OCI-LY7 (cell line): ENCODE results near the gene IFI6. TPM values are rescaled to one million over a fixed set of nuclear protein-coding genes. Genes with fewer than 3 reads are reported as not detected.
"Not testable (repeated sequence)": the region's sequence is repeated elsewhere in the genome, so short reads cannot be mapped to it uniquely, and the experiment has no call there.

Experiments
- BruUV-seq: library from RNA; stranded (reverse); fragments of 400-500 nt; replicated peaks from 2 replicates; lab custom pipeline; 2021; lab: Mats Ljungman, UMichigan
- CTCF ChIA-PET: fragments of 300-600 bp; sonication (Branson Sonifier 250); formaldehyde crosslinking; loops from one replicate; lab custom pipeline; 2022; ENCODE audit warnings: antibody characterized with exemption; ENCODE audit not compliant: unreplicated experiment; lab: Charles Lee
- POLR2A ChIA-PET: fragments of 300-600 bp; sonication (Branson Sonifier 250); formaldehyde crosslinking; loops from one replicate; lab custom pipeline; 2022; ENCODE audit warnings: antibody characterized with exemption; lab: Charles Lee
- DNase-seq: peaks from one replicate; pipeline ENCODE4 v3.0.0-alpha.2; 2015; ENCODE audit warnings: low spot score
- H2AFZ ChIP-seq: fragments of 200-600 bp; sonication (generic), shearing (Covaris generic); 2 replicates; pipeline ENCODE4 v1.6.1; 2014; ENCODE audit warnings: mild to moderate bottlenecking, antibody characterized with exemption, low read length, moderate library complexity
- H3K27ac ChIP-seq: fragments of 200-600 bp; sonication (generic); 2 replicates; pipeline ENCODE4 v1.5.1; 2014; ENCODE audit warnings: mixed run types, low read depth, mild to moderate bottlenecking, moderate library complexity, low read length, inconsistent platforms; ENCODE audit not compliant: poor library complexity, severe bottlenecking
- H3K36me3 ChIP-seq: fragments of 200-600 bp; sonication (generic); 2 replicates; pipeline ENCODE4 v1.6.1; 2014; ENCODE audit warnings: mild to moderate bottlenecking, antibody characterized with exemption, low read length, moderate library complexity, mixed read lengths; ENCODE audit not compliant: insufficient read depth
- H3K4me1 ChIP-seq: fragments of 200-600 bp; sonication (generic); 2 replicates; pipeline ENCODE4 v1.5.1; 2014; ENCODE audit warnings: mild to moderate bottlenecking, low read length; ENCODE audit not compliant: insufficient read depth, poor library complexity, severe bottlenecking
- H3K4me2 ChIP-seq: fragments of 200-600 bp; sonication (generic); 2 replicates; pipeline ENCODE4 v1.6.1; 2014; ENCODE audit warnings: mild to moderate bottlenecking, low read length
- H3K4me3 ChIP-seq: fragments of 200-600 bp; sonication (generic); 2 replicates; pipeline ENCODE4 v1.5.1; 2014; ENCODE audit warnings: mild to moderate bottlenecking, low read depth, low read length; ENCODE audit not compliant: poor library complexity, severe bottlenecking
- H3K79me2 ChIP-seq: fragments of 200-600 bp; sonication (generic); 2 replicates; pipeline ENCODE4 v1.6.1; 2016; ENCODE audit warnings: low read depth, mild to moderate bottlenecking, low read length, moderate library complexity, mixed read lengths; ENCODE audit not compliant: insufficient read depth
- H3K9me2 ChIP-seq: fragments of 200-600 bp; sonication (generic); 2 replicates; pipeline ENCODE4 v1.6.1; 2016; ENCODE audit warnings: mild to moderate bottlenecking, low read length, mixed read lengths; ENCODE audit not compliant: insufficient read depth
- H3K9me3 ChIP-seq: fragments of 200-600 bp; sonication (generic); 2 replicates; pipeline ENCODE4 v1.6.1; 2014; ENCODE audit warnings: mild to moderate bottlenecking, mixed run types, low read length, mixed read lengths
- H4K20me1 ChIP-seq: fragments of 200-600 bp; sonication (generic); 2 replicates; pipeline ENCODE4 v1.6.1; 2014; ENCODE audit warnings: mild to moderate bottlenecking, antibody characterized with exemption, low read length, moderate library complexity, mixed read lengths; ENCODE audit not compliant: insufficient read depth
- CTCF ChIP-seq: fragments of 200-600 bp; sonication (generic); conservative IDR thresholded peaks from 2 replicates; pipeline ENCODE4 v1.5.1; 2014; ENCODE audit warnings: mild to moderate bottlenecking, antibody characterized with exemption, low read length, moderate library complexity, mixed read lengths
- EZH2phosphoT487 ChIP-seq: fragments of 200-600 bp; sonication (generic); IDR thresholded peaks from 2 replicates; pipeline ENCODE4 v1.6.1; 2018; ENCODE audit warnings: low read depth, borderline replicate concordance, mild to moderate bottlenecking, mixed run types, antibody characterized with exemption, low read length, moderate library complexity, mixed read lengths
- intact Hi-C: fragments of 100-400 bp; cut with micrococcal nuclease; formaldehyde crosslinking; loops from one replicate; pipeline ENCODE4 v1.10.0; 2022; ENCODE audit not compliant: unreplicated experiment
- total RNA-seq, 2 experiments: library from RNA; depleted of rRNA in 1 of 2; stranded (reverse); fragments of >200 nt in 1 of 2; shearing (Covaris generic) in 1 of 2; gene quantifications; 2 replicates each; pipeline ENCODE4 v1.2.3, GENCODE V29; 2014 to 2022

The IFI6 gene
- total RNA-seq, 2 experiments from 2014 or later: 6.0 to 7.7 TPM

- no TSS peak for BruUV-seq
- no peak overlapping the region for H3K27ac ChIP-seq
- POLR2A ChIA-PET: interaction anchor here (0.7 to 1.0 kb wide), 3 partner anchors 14 to 215 kb away, joined by 3 read pairs; no protein-coding TSS in a partner anchor
Observed at GRCh38 chr1:27622828-27623227, 49.2 kb downstream of the IFI6 start.

GRCh38 chr1:27621051-27621920, 50.7 kb downstream of the IFI6 start:
- no peaks in the 10 kb centered on the region for H3K79me2 ChIP-seq
- POLR2A ChIA-PET: interaction anchor here (0.6 to 1.6 kb wide), 4 partner anchors 40 to 479 kb away, joined by 3 to 6 read pairs (median 4); no protein-coding TSS in a partner anchor
- BruUV-seq: no TSS peak

More at GRCh38 chr1:27622828-27623227, 49.2 kb downstream of the IFI6 start:
- H3K36me3 ChIP-seq: no peaks in the 10 kb centered on the region
- intact Hi-C loops: no loop called here
- H3K9me2 ChIP-seq: no peaks in the 10 kb centered on the region
- TF ChIP-seq EZH2phosphoT487 (no peak), CTCF (no peak)
- H3K9me3 ChIP-seq: no peaks in the 10 kb centered on the region
- no peaks in the 10 kb centered on the region for H3K79me2 ChIP-seq
- H3K4me2 ChIP-seq: no peak overlapping the region
- CTCF ChIA-PET: no interaction called here
- no peak for DNase-seq
- no peak overlapping the region for H3K4me3 ChIP-seq
- H3K4me1 ChIP-seq: peaks cover 69% of the 10 kb centered on the region
- H4K20me1 ChIP-seq: no peaks in the 10 kb centered on the region
- no peak overlapping the region for H2AFZ ChIP-seq

GRCh38 chr1:27619782-27620438, 52.1 kb downstream of the IFI6 start:
- H2AFZ ChIP-seq, H3K27ac ChIP-seq, H3K4me2 ChIP-seq, intact Hi-C loops, H3K9me2 ChIP-seq, BruUV-seq, H3K36me3 ChIP-seq, H3K79me2 ChIP-seq, H3K9me3 ChIP-seq, DNase-seq, CTCF ChIA-PET, H4K20me1 ChIP-seq, H3K4me3 ChIP-seq: not testable (repeated sequence)
- H3K4me1 ChIP-seq: peaks cover 43% of the 10 kb centered on the region
- POLR2A ChIA-PET: interaction anchor here (1.5 to 1.6 kb wide), 2 partner anchors 11 to 41 kb away, joined by 3 to 5 read pairs; no protein-coding TSS in a partner anchor

More at GRCh38 chr1:27621051-27621920, 50.7 kb downstream of the IFI6 start:
- H3K9me3 ChIP-seq: no peaks in the 10 kb centered on the region
- H3K36me3 ChIP-seq: no peaks in the 10 kb centered on the region
- CTCF ChIA-PET: interaction anchor here (0.6 kb wide), 3 partner anchors 12 to 219 kb away, joined by 3 to 5 read pairs (median 3); no protein-coding TSS in a partner anchor
- no peaks in the 10 kb centered on the region for H3K9me2 ChIP-seq
- no peak overlapping the region for H3K4me3 ChIP-seq
- no peak overlapping the region for H3K27ac ChIP-seq
- no peak for DNase-seq
- H4K20me1 ChIP-seq: no peaks in the 10 kb centered on the region
- H3K4me2 ChIP-seq: no peak overlapping the region
- no peak overlapping the region for H2AFZ ChIP-seq
- H3K4me1 ChIP-seq: peaks cover 57% of the 10 kb centered on the region
- TF ChIP-seq CTCF (no peak), EZH2phosphoT487 (no peak)
- intact Hi-C loops: no loop called here
